Measurements from ENCODE around the gene ZNF302. TPM values are rescaled to one million over a fixed set of nuclear protein-coding genes. Genes with fewer than 3 reads are reported as not detected.

The ZNF302 gene
- total RNA-seq, 1 donor from 2014 or later, result 42.0 TPM

GRCh38 chr19:34673590-34673989 is 3.9 kb upstream of the ZNF302 start:
- Histone ChIP-seq H3K4me3 (no peak overlapping the region), H3K27me3 (no peaks in the 10 kb centered on the region), H3K36me3 (no peaks in the 10 kb centered on the region), H3K9me3 (no peaks in the 10 kb centered on the region), H3K27ac (no peak overlapping the region), H3K4me1 (peaks cover 0 to 6% of the 10 kb centered on the region in 2 donors)
- TF ChIP-seq CTCF (IDR thresholded peaks at IDR 0.05), result no peak
- intact Hi-C loops (cut with DNase I), result loop anchor here (10.0 kb wide), 2 partner anchors 871 to 971 kb away; partner anchors contain the start of genes COX6B1, ETV2 and TMEM147
- no peak for DNase-seq (ENCODE audit: low spot score in 2 of 2)

DNA sequence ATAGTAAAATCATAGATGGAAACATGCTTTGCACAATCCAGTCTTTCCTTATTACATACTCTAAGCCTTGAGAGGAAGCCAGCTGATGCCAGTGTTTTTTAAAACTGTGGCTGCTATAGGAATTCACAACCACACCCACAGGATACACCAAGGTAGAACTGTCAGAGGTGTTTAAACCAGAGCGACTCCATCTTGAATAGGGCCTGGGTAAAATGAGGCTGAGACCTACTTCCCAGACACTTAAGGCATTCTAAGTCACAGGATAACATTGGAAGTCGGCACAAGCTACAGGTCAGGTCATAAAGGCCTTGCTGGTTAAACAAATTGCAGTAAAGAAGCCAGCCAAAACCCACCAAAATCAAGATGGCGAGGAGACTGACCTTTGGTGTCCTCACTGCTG is 2.2 kb upstream of the ZNF302 start:
- H3K4me3 ChIP-seq, result no peak overlapping the region
- TF ChIP-seq CTCF (IDR thresholded peaks at IDR 0.05), result no peak
- intact Hi-C loops (cut with DNase I), result loop anchor here (10.0 kb wide), 2 partner anchors 870 to 970 kb away; partner anchors contain the start of genes COX6B1, ETV2 and TMEM147
- no peak for DNase-seq (ENCODE audit: low spot score in 2 of 2)
- peaks cover 0 to 9% of the 10 kb centered on the region in 2 donors for H3K4me1 ChIP-seq
- peaks cover 6 to 11% of the 10 kb centered on the region in 2 donors for H3K9me3 ChIP-seq
- peaks cover 12 to 16% of the 10 kb centered on the region in 2 donors for H3K36me3 ChIP-seq
- no peak overlapping the region for H3K27ac ChIP-seq
- H3K27me3 ChIP-seq, result no peaks in the 10 kb centered on the region

- Histone ChIP-seq H3K27me3 (no peaks in the 10 kb centered on the region), H3K4me3 (no peak overlapping the region), H3K36me3 (peaks cover 12 to 23% of the 10 kb centered on the region in 2 donors), H3K27ac (no peak overlapping the region), H3K9me3 (peaks cover 10 to 18% of the 10 kb centered on the region in 2 donors), H3K4me1 (peaks cover 0 to 9% of the 10 kb centered on the region in 2 donors)
- no peak for DNase-seq (ENCODE audit: low spot score in 2 of 2)
- intact Hi-C loops (cut with DNase I), result loop anchor here (10.0 kb wide), 2 partner anchors 869 to 969 kb away; partner anchors contain the start of genes COX6B1, ETV2 and TMEM147
- TF ChIP-seq CTCF (IDR thresholded peaks at IDR 0.05), result no peak
Measured at GRCh38 chr19:34675919-34676318, 1.6 kb upstream of the ZNF302 start.

GRCh38 chr19:34676697-34677385 is 637 bp upstream of the ZNF302 start, which contains the start of gene SCGB2B2:
TSS of gene SCGB2B2 (minus strand) at chr19:34677159. CDS start at chr19:34594563, 82,596 bp downstream.
- H3K27me3 ChIP-seq, result no peaks in the 10 kb centered on the region
- TF ChIP-seq CTCF (IDR thresholded peaks at IDR 0.05), result no peak
- DNase-seq (ENCODE audit: low spot score in 2 of 2), result peak; percentile 21 to 77
- H3K9me3 ChIP-seq, result peaks cover 16 to 27% of the 10 kb centered on the region in 2 donors
- H3K4me1 ChIP-seq, result peaks cover 0 to 9% of the 10 kb centered on the region in 2 donors
- H3K27ac ChIP-seq, result peak within 1 kb of the TSS; percentile 99
- intact Hi-C loops (cut with DNase I), result loop anchor here (1.0 to 10.0 kb wide), 4 partner anchors 57 to 968 kb away; partner anchors contain the start of genes COX6B1, ETV2, TMEM147 and ZNF181
- H3K4me3 ChIP-seq, result peak within 1 kb of the TSS; percentile 83 to 85
- peaks cover 20 to 32% of the 10 kb centered on the region in 2 donors for H3K36me3 ChIP-seq

DNA sequence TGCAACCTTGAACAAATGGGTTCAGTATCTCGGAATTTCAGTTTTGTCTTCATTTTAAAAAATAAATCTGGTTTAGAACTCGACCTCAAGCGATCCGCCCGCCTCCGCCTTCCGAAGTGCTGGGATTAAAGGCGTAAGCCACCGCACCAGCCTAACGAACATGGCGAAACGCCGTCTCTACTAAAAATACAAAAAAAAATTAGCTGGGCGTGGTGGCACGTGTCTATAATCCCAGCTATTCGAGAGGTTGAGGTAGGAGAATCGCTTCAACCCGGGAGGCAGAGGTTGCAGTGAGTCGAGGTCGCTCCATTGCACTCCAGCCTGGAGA is 571 bp downstream of the ZNF302 start:
- H3K27me3 ChIP-seq, result no peaks in the 10 kb centered on the region
- intact Hi-C loops (cut with DNase I), result loop anchor here (10.0 kb wide), 2 partner anchors 867 to 967 kb away; partner anchors contain the start of genes COX6B1, ETV2 and TMEM147
- H3K9me3 ChIP-seq, result peaks cover 22 to 39% of the 10 kb centered on the region in 2 donors
- peak overlapping the region; percentile 99 for H3K27ac ChIP-seq
- TF ChIP-seq CTCF (IDR thresholded peaks at IDR 0.05), result no peak
- peak overlapping the region; percentile 83 to 85 for H3K4me3 ChIP-seq
- H3K4me1 ChIP-seq, result peaks cover 0 to 9% of the 10 kb centered on the region in 2 donors
- peaks cover 28 to 44% of the 10 kb centered on the region in 2 donors for H3K36me3 ChIP-seq
- no peak for DNase-seq (ENCODE audit: low spot score in 2 of 2)
